Retinal pigment epithelial cell (primary cell): Measurements from ENCODE around the gene MPPED2.
"Not testable (repeated sequence)": the region's sequence is repeated elsewhere in the genome, so short reads cannot be mapped to it uniquely, and the experiment has no call there.

ENCODE experiments used
- DNase-seq: peaks from one replicate; pipeline ENCODE4 v3.0.0-alpha.2; 2010; ENCODE audit warnings: low read depth
- H3K4me3 ChIP-seq: 2 replicates; pipeline ENCODE4 v1.5.1; 2011; ENCODE audit warnings: mild to moderate bottlenecking, low read length, control low read depth, moderate library complexity
- TF ChIP-seq, protein P1 (sequence below): conservative IDR thresholded peaks from 2 replicates; pipeline ENCODE4 v1.5.1; 2011; ENCODE audit warnings: low read depth, low read length, control low read depth, inconsistent platforms

Gene MPPED2

DNA sequence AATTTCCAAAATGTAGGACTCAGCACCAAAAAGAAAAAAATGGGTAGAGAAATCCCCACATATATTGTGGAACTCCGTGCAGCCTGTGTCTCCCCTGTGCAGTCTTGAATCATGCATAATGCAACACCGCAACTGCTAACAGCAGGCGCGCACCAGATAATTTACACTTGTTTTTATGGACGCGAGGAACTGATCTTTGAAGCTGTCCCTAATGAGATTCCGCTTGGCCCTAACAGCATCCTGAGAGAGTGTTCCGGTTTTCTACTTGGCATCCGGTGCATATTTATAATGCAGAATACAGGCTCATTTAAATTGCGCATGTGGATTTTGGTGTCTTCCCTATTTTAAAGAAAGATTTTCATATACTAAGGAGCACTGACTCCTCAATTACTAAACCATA lies 21.1 kb downstream of the MPPED2 start:
- H3K4me3 ChIP-seq: no peak overlapping the region
- DNase-seq: no peak
- TF ChIP-seq, protein P1, sequence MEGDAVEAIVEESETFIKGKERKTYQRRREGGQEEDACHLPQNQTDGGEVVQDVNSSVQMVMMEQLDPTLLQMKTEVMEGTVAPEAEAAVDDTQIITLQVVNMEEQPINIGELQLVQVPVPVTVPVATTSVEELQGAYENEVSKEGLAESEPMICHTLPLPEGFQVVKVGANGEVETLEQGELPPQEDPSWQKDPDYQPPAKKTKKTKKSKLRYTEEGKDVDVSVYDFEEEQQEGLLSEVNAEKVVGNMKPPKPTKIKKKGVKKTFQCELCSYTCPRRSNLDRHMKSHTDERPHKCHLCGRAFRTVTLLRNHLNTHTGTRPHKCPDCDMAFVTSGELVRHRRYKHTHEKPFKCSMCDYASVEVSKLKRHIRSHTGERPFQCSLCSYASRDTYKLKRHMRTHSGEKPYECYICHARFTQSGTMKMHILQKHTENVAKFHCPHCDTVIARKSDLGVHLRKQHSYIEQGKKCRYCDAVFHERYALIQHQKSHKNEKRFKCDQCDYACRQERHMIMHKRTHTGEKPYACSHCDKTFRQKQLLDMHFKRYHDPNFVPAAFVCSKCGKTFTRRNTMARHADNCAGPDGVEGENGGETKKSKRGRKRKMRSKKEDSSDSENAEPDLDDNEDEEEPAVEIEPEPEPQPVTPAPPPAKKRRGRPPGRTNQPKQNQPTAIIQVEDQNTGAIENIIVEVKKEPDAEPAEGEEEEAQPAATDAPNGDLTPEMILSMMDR: no peak

DNA sequence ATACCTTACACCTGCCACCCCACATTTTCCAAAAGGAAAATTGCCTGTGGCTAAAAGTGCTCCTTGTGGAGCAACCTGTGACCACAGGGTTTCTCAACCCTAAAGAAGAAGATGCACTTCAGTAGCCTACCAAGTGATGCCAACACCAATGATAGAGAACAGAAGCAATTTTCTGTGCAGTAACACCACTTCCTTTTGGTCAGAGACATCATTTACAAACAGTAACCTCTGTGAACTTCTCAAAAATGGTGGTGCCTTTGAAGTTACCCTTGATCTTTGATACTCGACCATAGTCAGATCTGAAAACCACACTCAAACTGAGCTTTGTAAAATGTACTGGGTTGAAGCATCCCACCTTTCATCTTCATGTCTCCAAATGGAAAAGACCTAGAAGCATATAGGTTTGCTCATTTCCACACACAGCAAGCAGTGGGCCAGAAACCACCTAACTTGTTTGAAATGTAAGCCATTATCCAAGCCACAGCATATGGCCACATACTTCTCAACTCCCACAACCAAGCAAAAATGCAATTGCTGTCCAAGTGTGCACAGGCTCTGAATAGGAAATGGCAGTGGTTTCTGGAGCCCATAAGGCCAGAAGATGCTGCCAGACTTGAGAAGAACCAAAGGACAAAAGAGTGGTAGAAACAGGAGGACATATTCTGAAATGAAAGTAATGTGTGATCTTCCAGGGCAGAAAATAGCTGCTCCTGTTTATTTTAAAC lies 24.3 kb downstream of the MPPED2 start:
- TF ChIP-seq, protein P1: no peak
- DNase-seq: no peak
- no peak overlapping the region for H3K4me3 ChIP-seq

DNA sequence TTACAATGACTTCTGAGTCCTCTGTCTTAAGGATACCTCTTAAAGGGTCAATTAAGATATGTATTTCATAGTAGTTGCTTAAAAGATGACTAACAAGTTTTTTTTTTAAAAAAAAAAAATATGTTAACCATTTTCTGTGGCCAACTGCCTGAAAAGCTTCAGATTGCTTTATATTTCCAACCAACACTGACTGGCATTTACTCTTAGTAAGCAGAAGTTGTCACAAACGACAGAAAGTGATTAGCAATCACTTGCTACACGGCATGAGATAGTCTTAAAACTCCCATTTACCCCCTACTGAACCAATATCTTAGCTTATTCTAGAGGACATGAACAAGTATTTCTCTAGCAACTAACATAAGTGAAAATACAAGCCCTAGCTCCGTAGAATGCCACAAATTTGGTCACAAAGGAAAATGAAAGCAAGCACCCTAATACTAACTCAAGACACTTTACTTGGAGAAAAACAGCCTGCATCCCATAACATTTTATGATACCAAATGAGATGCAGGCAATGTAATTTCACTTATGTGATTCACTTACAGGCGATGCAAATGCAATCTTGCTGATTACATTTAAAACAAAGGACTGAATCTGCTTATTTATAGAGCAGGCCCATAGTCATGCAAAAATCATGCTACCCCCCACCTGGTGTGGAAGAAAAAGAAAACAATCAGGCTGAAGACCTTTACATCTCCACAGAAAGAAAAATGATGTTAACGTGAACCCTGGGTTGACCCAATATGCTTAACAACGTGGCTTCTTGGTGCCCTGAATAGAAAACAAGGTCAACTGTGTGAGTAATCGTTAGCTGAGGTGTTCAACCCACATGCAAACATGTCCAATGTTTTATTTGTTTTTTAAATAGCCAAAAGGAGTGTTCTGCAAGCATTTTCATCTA lies 25.7 kb downstream of the MPPED2 start:
- DNase-seq: no peak
- no peak overlapping the region for H3K4me3 ChIP-seq
- TF ChIP-seq, protein P1: no peak

GRCh38 chr11:30559004-30559403 lies 27.1 kb downstream of the MPPED2 start:
- no peak overlapping the region for H3K4me3 ChIP-seq
- DNase-seq: no peak
- TF ChIP-seq, protein P1: no peak

GRCh38 chr11:30554587-30554986 lies 31.6 kb downstream of the MPPED2 start:
- peak; percentile 3 for DNase-seq
- not testable (repeated sequence) for H3K4me3 ChIP-seq

DNA sequence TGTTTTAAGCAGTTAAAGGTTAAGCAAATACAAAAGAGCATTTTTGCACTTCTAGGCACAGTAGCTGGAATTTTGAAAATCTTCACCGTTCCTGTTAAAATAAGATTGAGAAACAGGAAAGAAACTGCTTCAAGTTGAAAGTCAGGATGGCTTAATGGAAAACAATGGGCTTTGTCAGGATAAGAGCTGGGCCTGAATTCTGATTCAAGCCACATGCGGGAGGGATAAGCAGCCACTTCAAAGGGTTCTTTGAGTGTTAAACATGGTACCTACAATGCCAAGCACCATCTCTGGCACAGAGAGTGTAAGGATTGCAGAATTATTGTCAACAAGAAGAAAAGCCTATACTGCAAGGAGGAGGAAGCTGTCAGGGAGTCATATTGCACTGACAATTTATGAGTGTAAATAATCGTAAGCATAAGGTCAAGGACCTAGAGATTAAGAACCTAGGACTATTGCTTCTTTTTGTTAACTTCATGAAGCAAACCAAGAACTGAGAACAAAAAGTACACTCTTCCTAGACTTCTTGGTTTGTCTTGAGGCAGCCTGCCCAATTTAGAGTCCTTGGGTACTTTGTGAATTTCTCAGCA lies 32.5 kb downstream of the MPPED2 start:
- H3K4me3 ChIP-seq: no peak overlapping the region
- DNase-seq: no peak
- TF ChIP-seq, protein P1: no peak

GRCh38 chr11:30552839-30553238 lies 33.3 kb downstream of the MPPED2 start:
- TF ChIP-seq, protein P1: no peak
- H3K4me3 ChIP-seq: no peak overlapping the region

More at GRCh38 chr11:30552839-30553238, 33.3 kb downstream of the MPPED2 start:
- DNase-seq: no peak
